Measurements from ENCODE around the gene TSPAN9.

Gene TSPAN9

GRCh38 chr12:3113671-3114325 lies 36.6 kb downstream of the TSPAN9 start:
- Histone ChIP-seq H3K79me2 (ENCODE audit: insufficient read depth, low read length) (no peaks in the 10 kb centered on the region), H3K9ac (ENCODE audit: low read length) (no peak overlapping the region), H3K36me3 (ENCODE audit: low read length) (no peaks in the 10 kb centered on the region), H3K9me2 (replicated peaks; ENCODE audit: insufficient read depth, low read length) (no peaks in the 10 kb centered on the region), H3K9me3 (ENCODE audit: insufficient read depth, low read length) (no peaks in the 10 kb centered on the region), H4K20me1 (ENCODE audit: low read depth, low read length) (no peaks in the 10 kb centered on the region), H3K4me2 (ENCODE audit: low read depth, low read length, poor library complexity, severe bottlenecking) (no peak overlapping the region), H3K27me3 (ENCODE audit: low read length) (no peaks in the 10 kb centered on the region), H2AFZ (ENCODE audit: low read depth, low read length, severe bottlenecking) (no peak overlapping the region), H3K4me3 (ENCODE audit: insufficient read depth, low read length, poor library complexity, severe bottlenecking) (no peak overlapping the region), H3K27ac (ENCODE audit: low read depth, low read length) (no peak overlapping the region), H3F3A (ENCODE audit: insufficient read depth) (no peaks in the 10 kb centered on the region)
- TF ChIP-seq EZH2phosphoT487 (conservative IDR thresholded peaks at IDR 0.05; ENCODE audit: low read length): no peak
- TF ChIP-seq CTCF (IDR thresholded peaks at IDR 0.05; ENCODE audit: insufficient read depth, low read length, poor library complexity, severe bottlenecking): no peak

DNA sequence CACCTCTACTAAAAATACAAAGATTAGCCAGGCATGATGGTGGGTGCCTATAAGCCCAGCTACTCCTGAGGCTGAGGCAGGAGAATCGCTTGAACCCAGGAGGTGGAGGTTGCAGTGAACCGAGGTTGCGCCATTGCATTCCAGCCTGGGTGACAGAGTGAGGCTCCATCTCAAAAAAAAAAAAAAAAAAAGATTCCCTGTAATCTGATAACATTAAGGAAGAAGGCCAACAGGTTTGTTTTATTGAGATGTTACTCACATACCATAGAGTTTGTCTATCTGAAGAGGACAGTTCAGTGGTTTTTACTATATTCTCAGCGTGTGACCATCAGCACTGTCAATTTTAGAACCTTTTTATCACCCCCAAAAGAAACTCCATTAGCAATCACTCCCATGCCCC lies 37.5 kb downstream of the TSPAN9 start:
- TF ChIP-seq CTCF (IDR thresholded peaks at IDR 0.05; ENCODE audit: insufficient read depth, low read length, poor library complexity, severe bottlenecking) (no peak), EZH2phosphoT487 (conservative IDR thresholded peaks at IDR 0.05; ENCODE audit: low read length) (no peak)
- Histone ChIP-seq H3K9me3 (ENCODE audit: insufficient read depth, low read length) (no peaks in the 10 kb centered on the region), H3K9me2 (replicated peaks; ENCODE audit: insufficient read depth, low read length) (no peaks in the 10 kb centered on the region), H3K27ac (ENCODE audit: low read depth, low read length) (no peak overlapping the region), H4K20me1 (ENCODE audit: low read depth, low read length) (no peaks in the 10 kb centered on the region), H3K79me2 (ENCODE audit: insufficient read depth, low read length) (no peaks in the 10 kb centered on the region), H3K4me2 (ENCODE audit: low read depth, low read length, poor library complexity, severe bottlenecking) (no peak overlapping the region), H3K27me3 (ENCODE audit: low read length) (no peaks in the 10 kb centered on the region), H3K9ac (ENCODE audit: low read length) (no peak overlapping the region), H2AFZ (ENCODE audit: low read depth, low read length, severe bottlenecking) (no peak overlapping the region), H3K4me3 (ENCODE audit: insufficient read depth, low read length, poor library complexity, severe bottlenecking) (no peak overlapping the region), H3K36me3 (ENCODE audit: low read length) (no peaks in the 10 kb centered on the region), H3F3A (ENCODE audit: insufficient read depth) (no peaks in the 10 kb centered on the region)

GRCh38 chr12:3115078-3115477 lies 37.9 kb downstream of the TSPAN9 start:
- Histone ChIP-seq H3K27ac (ENCODE audit: low read depth, low read length) (no peak overlapping the region), H3K27me3 (ENCODE audit: low read length) (no peaks in the 10 kb centered on the region), H3K79me2 (ENCODE audit: insufficient read depth, low read length) (no peaks in the 10 kb centered on the region), H3K9ac (ENCODE audit: low read length) (no peak overlapping the region), H3K4me3 (ENCODE audit: insufficient read depth, low read length, poor library complexity, severe bottlenecking) (no peak overlapping the region), H3K9me3 (ENCODE audit: insufficient read depth, low read length) (no peaks in the 10 kb centered on the region), H3K4me2 (ENCODE audit: low read depth, low read length, poor library complexity, severe bottlenecking) (no peak overlapping the region), H3F3A (ENCODE audit: insufficient read depth) (no peaks in the 10 kb centered on the region), H3K9me2 (replicated peaks; ENCODE audit: insufficient read depth, low read length) (no peaks in the 10 kb centered on the region), H4K20me1 (ENCODE audit: low read depth, low read length) (no peaks in the 10 kb centered on the region), H2AFZ (ENCODE audit: low read depth, low read length, severe bottlenecking) (no peak overlapping the region), H3K36me3 (ENCODE audit: low read length) (no peaks in the 10 kb centered on the region)
- no peak for TF ChIP-seq CTCF (IDR thresholded peaks at IDR 0.05; ENCODE audit: insufficient read depth, low read length, poor library complexity, severe bottlenecking)
- TF ChIP-seq EZH2phosphoT487 (conservative IDR thresholded peaks at IDR 0.05; ENCODE audit: low read length): no peak

Data from SU-DHL-6 (cell line).